Activated T-helper 1 cell treated with anti-CD3 and anti-CD28 coated beads, Interleukin-2, amount 50 U/mL, for 16 hours (primary cell): ENCODE data around the gene TRAPPC10.

ENCODE experiments used
- DNase-seq, 2 donors: peaks; one replicate each; pipeline ENCODE4 v3.0.0-alpha.2; 2020; ENCODE audit warnings: low read depth in 1 of 2, low spot score in 1 of 2

Gene TRAPPC10

DNA sequence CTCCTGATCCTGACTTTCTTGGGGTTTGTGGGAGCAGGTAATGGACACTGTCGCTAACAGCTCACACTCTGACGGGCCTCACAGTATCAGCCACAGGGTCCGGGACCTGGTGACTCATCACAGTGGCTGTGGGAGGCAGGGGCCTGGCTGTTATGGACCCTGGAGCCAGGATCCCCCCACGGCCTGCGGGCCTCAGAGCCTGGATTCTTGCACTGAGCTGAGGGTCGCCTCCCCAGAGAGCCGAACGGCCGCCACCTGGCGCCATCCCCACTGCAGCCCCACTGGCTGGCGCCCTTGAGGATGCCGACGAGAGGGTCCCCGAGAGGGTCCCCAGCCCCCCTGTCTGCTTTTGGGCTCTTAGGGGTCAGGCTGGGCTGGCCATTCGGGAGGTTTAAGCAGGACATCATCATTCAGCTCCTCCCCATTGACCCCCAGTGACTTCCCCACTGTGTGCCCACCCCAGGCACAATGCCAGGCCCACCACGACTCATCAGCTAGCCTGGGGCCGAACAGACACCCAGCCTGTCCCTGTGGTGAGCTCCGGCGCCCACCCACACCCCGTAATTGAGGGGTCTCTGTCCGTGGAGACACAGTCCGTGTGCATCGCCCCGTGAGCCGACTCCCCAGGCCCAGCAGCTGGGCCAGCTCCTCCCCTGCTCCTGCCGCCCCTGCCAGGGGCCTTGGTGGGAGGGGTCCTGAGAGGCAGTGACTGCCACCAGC, 30.8 kb upstream of the TRAPPC10 start:
- no peak for DNase-seq

DNA sequence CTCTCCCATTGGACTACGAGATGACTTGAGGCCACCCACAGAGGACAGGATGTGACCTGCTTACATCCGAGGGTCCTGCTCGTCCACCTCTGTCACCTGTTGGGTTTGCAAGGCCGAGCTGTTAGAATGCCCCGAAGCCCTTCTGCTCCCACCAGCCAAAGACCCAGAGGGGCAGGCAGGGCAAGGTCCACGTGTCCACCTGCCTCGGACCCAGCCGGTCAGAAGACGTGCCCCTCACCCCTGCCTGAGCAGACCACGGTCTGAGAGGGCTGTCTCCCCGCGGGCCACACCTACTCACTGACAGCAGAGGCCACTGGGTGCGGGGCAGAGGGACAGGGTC, 30.3 kb upstream of the TRAPPC10 start:
- no peak for DNase-seq

DNA sequence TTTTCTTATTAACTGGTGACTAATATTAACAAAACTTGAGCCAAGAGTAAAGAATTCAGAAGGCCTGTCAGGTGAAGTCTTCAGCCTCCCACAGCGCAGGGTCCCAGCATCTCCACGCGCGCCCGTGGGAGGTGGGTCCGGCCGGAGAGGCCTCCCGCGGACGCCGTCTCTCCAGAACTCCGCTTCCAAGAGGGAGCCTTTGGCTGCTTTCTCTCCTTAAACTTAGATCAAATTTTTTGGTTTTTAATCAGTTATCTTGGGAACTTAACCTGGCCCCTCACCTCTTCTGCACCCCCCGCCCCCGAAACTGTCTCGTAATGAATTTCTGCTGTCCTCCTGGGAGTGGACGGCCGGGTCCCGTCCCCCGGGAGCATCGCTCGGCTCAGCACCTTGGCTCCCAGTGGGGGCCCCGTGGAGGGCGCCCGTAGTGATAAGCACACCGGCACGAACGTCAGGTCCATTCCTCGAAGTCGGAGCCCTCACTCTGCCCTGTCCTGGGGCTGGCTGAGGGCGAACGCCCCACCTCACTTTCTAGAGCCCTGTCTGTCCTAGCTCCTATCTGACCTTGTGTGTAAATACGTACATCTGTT, 29.5 kb upstream of the TRAPPC10 start:
- no peak for DNase-seq

DNA sequence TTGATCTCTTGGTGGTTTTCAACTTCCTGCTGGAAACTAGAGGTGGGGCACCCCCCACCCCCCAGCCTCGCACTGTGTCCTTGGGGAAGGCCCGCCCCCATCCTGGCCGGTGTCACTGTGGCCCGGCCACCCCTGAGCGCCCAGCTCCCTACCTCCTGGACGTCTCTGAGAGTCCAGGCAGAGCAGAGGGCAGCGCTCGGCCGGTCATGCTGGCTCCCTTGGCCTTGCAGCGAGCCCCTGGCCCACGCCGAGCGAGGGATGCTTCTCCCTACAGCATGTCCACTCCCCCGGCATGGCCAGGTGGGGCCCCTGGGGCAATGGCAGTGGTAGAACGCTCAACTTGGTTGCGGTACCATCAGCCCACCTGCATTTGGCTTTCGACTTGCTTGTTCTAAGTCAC, 28.7 kb upstream of the TRAPPC10 start:
- DNase-seq = no peak

DNA sequence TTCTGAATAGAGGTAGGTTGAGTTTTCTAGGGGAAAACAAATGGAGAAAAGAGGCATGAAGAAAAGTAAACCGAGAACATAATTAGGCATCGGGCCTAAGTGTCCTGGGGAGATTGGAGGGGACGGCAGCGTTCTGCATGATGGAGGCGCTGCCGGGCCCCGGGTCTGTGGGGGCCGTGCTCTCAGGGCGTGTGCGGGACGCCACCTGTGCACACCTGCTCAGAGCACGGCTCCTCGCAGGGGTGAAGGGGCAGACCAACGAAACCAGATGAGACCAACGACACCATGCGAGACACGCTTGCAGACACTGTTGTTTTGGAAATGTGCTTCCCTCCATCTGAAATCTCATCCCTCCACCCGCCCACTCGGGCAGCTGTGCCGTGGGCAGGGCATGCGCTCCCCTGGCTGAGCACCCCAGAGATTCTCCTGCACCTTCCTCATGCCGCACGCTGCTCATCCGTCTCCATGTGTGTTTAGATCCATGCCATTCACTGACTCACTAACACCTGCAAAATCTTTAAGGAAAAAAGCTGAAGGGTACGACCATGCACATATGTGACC, 28.2 kb upstream of the TRAPPC10 start:
- DNase-seq = no peak

DNA sequence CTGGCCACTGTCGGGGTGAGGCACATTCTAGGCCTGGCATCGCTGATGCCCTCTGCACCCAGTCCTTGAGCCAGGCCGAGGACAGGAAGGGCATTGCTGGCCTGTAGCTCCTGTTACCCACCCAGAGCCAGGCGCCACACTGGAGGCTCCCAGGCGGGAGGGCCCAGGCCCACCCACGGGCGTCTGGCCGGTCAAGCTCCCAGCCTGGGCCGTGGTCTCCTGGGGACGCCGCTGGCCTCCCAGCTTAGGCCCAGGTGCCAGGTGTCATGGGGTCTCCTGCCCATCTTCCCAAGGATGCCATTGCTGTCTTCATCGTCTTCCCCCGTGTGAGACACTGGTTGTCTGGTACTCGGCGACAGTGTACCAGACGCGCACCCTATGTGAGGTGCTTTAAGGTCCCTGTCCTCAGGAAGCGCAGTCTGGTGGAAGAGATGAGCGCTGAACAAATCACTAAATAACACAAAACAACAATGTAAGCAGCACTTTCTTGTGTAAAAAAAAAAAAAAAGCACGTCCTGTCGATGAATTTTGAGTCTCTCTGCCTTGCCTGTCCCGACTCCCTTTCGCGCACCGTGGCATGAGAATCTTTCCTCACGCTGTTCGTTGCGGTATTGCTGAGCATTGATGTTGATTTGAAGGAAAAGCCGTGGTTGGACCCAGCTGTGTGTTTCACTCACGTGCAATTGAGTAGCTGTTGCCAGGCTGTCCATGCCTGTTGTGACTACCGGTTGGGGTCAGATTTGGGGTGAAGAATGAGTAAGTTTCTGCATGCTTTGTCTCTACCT, 27.0 kb upstream of the TRAPPC10 start:
- DNase-seq = no peak

DNA sequence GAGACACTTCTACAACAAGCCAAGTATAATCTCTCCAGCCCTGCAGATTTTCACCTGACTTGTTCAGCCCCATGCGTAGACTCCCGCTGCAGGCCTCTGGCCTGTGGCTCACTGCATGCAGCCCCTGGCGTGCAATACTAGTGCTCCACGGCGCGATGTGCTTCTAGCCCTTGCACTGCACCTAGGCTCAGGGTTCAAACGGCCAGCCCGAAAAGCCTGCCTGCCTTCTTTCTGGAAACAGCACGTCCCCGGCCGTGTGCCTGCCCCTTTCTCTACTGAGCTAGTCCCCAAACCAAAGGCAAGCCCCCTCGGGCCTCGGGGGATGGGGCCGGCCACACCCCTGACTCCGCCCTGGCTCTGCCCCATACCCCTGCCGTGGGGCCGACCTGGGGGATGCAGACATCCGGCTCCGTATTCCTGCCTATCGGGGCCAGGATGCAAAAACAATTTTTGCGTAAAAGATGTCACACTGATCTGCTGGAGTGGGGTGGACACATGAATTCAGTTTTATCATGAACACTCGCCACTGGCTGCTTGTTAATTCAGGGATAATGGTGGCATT, 26.3 kb upstream of the TRAPPC10 start:
- DNase-seq = no peak

DNA sequence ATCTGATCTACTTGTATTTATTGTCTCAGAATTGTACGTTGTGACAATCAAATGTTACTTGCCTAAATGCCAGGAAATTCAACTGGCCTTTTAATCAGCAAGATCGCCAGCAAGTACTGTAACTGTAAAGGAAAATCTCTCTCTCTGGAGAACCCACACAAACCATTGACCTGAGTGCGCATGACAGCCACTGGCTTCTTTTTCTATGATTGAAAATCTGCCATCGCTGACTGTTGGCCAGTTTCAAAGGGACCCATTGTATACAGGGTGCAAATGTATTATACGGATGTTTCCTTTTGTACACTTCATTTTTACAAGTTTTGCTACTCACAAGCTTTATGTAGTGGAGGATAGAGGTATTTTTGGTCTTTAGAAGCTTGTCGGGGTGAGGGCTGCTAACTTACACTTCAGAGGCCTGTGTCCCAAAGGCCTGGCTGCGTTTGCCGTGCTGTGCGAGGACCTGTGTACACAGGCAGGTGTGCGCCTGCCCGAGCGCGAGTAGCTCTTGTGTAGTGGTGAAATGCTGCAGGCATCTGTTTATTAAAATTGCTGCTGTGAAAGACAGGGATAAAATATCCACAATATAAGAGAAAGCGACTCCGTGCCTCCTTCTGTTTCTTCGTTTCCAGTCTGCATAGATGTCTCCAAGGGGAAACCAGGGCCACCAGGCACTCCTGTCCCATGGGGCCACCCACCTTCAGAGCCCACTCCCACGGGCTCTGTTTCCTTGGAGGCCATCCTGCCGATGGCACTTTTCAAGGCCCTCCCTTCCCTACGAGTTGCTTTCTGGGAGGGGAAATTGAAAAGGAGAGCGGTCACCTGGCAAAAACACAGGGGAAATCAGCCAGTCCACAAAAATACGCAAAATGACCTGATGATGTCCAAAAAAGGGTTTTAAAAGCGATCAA, 25.3 kb upstream of the TRAPPC10 start:
- DNase-seq = no peak

DNA sequence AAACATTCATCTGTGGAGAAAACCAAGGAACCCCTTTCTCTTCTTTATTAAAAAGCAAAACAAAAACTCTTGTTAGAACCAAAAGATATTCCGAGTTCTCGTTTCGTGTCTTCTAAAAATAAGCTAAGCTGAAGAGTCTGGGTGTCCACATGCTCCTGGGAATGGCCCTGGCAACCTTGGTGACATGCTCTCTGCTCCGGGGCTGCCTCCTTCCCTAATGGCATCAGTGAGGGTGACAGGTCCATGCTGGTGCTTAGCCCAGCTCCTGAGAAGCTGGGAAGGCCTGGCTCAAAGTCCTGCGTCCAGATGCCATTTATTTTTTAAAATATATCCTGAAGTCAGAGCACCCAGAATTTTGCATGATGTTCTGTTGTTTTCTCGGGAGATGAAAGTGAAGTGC, 24.6 kb upstream of the TRAPPC10 start:
- no peak for DNase-seq

DNA sequence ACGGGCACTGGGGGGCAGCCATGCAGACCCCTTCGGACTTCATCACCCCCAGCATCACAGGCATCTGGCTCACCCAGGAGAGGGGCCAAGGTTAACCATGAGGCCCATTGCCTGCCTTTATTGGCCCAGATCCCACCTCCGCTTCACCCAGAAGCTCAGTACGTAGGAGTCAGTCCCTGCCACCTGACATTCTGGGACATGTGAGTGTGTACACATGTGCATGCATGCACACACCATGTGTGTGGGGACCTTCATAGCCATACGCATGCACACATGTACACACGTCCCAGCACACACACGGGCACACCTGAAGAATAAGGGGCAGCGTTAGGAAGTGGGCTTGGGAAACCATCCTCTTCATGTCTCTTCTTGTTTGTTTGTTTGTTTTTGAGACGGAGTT, 24.1 kb upstream of the TRAPPC10 start:
- no peak for DNase-seq

DNA sequence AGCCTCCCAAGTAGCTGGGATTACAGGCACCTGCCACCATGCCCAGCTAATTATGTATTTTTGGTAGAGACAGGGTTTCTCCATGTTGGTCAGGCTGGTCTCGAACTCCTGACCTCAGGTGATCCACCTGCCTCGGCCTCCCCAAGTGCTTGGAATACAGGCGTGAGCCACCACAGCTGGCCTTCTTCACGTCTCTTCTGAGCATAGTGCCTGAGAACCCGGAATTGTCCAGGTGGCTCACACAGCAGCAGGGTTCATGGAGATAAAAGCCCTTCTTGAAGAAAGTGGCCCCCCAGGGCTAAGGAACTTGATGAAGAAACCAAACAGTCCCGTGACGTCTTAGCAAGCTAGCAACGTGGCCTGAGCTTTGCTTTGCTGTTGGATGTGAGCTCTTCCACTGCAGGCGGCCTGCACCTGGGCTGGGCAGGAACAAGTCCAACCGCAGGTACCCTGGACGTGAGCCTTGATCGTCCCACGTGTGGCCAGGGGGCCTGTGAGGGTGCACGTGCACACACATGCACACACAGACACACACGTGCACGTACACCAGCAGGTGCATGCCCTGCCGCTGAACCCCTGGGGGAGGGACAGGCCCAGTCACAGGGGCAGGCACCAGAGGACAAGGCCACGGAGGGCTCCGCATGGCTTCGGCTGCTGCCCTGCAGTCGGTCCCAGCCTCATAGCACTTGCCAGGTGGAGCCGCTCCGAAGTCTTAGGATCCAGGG, 23.4 kb upstream of the TRAPPC10 start:
- no peak for DNase-seq

DNA sequence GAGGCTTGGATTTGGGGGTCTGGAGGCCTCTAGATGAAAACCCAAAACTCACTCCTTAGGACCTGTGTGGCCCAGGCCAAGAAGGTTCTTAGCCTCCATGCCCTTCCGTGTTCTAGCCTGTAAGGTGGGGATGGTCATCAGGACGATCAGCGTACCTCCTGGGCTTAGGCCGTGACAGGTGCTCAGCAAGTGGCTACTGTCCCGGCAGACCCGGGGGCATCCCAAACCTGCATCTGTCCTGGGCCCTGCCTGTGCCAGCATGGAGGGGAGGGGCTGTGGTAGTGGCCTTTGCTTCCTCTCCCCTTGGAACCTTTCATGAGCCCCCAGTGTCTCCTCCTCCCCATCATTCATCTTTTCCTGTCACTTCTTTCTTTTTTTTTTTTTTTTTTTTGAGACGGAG, 22.7 kb upstream of the TRAPPC10 start:
- no peak for DNase-seq

DNA sequence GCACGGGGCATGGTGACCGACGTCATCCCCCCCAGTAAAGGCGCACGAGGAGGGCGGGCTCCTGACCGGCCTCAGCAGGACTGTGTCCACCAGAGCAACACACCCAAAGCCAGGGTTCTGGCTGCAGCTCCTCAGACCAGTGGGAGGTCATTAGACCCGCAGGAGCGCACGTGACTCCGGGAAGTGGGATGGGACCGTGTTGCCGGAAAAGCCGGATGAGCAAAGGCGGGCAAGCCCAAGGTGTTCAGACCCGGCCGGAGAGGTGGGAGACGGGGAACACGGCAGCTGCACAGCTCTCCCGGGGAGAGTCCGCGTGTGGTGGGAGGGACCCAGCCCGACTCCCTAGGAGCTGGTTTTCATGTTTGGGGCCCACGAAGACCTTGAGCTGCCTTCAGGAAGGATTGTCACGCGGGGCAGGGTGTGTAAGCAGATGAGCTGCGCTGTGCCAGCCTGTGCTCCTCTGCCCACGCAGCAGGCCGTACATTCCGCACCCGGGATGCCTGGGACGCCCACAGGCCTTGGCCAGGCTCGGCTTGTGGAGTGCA, 20.6 kb upstream of the TRAPPC10 start:
- DNase-seq = no peak

DNA sequence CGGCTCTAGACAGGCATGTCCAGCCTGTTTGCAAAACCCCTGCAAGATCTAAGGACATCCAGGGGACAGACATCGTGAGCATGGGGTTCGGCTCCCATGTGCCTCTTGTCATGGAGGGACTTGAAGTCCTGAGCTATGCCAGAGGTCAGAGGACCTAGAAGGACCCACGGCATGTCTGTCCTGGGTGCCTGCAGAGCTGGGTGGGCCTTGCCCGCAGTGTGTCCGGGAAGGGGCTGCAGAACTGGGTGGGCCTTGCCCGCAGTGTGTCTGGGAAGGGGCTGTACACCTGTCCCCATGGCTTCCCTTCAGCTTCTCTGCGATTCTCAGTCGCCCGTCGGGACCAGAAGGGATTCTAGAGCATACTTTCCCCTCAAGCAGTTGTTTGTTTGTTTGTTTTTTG, 20.0 kb upstream of the TRAPPC10 start:
- DNase-seq = no peak

DNA sequence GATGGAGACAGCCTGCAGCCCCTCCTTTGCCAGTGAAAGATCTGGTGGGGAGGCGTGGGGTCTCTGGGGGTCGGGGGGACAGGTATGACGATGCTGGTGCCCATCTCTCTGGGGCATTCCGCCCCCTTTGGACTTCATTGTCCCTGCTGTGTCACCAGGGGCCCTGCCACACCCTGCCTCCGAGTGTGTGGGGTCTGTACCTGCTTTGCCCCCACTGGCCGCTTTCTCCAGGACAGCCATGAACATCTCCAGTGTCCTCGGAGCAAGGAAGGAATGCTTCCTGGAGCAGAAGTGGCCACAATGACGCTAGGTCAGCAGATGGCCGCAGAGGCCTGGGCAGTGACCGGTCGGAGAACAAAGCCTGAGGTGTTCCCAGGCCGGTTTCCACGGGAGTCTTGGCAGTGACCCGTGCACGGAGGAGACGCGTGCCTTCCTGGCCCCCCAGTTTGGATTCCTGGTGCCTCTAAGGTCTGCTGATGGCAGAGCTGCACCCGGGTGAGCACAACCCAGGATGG, 18.6 kb upstream of the TRAPPC10 start:
- DNase-seq = no peak

DNA sequence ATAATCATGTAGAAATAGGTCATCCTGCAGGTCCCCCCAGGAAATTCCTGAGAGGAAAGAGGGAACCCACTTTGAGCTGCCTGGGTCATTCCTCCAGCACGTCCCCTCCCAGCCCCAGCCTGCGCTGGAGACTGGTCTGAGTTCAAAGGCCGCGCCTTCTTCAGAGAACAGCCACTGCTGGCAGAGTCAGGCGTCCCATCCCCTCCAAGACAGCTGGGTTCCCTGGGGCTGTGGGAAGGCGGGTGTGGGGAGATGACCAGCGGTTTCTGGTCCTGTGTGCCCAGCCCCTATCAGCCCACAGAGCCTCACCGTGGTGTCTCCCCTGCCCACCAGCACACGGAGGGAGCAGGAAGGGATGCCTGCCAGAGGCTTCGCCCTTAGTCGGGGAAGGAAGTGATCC, 18.0 kb upstream of the TRAPPC10 start:
- no peak for DNase-seq

DNA sequence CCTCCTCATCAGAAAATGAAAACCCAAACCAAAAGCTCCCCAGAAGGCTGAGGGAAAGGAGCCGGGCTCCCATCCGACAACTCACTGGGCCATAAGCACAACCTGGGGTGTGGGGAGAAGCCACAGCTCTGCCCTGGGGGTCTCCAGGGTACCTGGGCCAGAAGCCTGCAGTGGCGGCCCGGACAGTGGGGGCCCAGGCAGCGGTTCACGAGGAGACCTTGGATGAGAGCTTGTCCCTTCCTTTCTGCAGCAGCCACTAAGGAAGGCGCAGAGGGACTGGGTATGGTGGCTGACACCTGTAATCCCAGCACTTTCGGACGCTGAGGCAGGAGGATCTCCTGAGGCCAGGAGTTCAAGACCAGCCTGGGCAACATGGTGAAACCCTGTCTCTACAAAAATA, 17.5 kb upstream of the TRAPPC10 start:
- no peak for DNase-seq

DNA sequence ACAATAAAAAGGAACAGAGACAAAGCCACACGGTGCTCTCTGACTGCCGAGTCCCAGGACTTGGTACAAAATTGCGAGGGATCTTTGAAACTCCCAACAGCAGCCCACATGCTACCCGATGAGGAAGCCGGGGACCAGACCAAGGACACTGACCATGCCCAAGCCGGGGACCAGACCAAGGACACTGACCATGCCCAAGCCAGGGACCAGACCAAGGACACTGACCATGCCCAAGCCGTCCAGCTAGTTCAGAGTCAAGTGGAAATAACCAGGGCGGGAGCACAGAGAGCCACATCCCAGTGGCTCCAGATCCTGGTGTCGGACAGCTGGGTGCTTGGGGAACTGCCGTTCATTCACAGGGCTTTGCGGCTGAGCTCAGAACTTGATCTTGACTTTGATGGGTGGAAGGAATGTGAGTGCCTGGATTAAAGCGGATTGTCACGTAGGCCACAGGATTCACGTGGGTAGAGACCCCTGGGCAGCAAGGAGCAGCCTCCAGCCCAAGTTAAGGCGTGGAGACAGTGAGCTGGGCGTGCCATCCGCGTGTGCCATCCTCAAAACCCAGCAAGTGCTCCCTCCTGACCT, 16.5 kb upstream of the TRAPPC10 start:
- no peak for DNase-seq
